ENCODE data around the gene PSMB2. TPM values are rescaled to one million over a fixed set of nuclear protein-coding genes. Genes with fewer than 3 reads are reported as not detected.

Gene PSMB2
- polyA plus RNA-seq, 3 donors, result 77.0 to 85.3 (median 77.3) TPM

DNA sequence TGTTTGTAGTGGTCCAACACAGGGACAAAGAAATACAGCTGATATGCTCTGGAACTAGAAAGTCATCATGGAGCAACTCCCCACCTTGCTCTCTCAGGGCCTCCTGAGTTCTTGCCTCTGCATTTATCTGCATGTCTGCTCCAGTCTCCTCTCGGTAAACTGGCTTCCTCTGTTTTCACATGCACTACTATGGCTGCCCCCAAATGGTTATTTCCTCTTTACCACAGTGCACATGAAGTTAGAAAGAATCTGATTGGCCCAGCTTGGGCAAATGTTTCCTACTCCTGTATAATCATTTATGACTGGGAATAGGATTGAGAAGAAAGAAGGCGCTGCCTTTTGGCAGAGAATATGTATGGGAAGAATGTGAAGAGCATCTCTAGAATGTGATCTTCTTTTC is 16.5 kb upstream of the PSMB2 start:
- no peak for DNase-seq (ENCODE audit: extremely low read depth in 1 of 11, low read depth in 9 of 11, low spot score in 4 of 11)

DNA sequence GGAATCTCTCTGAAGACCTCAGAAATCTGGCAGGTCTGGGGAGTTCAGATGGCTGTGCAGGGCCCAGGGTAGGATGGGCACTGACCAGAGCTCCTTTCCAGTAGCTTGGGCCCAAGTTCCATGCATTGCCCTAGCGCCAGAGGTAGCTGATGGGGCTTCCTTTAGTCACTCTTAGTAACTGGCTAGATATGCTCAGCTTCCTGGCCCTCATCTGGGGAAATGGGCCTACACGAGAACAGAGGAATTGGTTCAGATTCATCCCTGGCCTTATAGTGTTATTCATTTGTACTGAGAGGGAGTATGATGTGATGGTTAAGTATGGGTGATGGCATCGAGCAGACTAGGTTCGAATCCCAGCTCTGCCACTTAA is 15.5 kb upstream of the PSMB2 start:
- DNase-seq (ENCODE audit: extremely low read depth in 1 of 11, low read depth in 9 of 11, low spot score in 4 of 11), result no peak

DNA sequence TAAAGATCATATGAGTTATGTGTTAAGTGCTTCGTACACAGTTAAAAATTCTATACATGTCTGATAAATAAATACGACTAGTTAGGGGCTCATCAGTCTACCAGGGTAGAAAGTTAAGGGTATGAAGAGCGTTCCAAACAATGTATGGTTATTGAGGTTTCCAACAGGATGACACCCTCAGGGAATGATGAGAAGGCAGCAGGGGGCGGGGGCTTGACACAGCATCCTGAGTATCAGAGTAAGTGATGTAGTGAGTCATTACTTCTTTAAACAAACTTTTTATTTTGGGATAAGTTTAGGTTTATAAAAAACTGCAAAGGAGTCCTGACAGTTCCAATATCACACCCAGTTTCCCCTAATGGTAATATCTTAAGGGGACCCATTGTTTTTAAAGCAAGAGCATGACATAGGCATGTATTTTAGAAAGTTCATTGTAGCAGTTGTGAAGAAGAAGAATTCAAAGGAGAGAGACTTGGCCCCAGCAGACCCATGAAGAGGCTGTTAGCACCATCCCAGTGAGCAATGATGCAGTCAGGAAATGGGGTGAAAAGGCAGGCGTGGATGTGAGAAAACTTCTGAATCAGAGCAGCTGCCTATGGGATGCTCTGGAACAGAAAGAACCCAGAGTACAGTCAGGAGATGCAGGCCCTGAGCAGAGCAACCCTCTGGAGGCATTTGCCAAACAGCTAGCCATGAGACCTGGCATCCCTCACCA is 15.0 kb upstream of the PSMB2 start:
- DNase-seq (ENCODE audit: extremely low read depth in 1 of 11, low read depth in 9 of 11, low spot score in 4 of 11), result no peak

DNA sequence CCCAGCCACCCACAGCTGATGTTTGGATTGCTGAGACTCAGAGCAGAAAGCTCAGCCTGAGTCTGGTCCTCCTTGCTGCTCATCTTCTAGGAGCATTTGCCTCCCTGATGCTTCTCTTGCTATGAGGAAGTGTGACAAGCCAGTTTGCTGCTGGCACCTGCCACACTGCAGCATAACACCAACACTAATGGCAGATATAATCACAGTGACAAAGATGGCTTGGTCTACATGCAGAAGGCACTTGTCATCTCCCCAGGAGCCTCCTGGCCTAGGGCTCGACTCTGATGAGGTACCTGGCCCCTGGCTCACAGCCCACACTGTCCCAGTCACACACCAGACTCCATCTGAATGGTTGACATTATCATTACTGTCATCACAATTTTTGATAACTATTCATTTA is 13.9 kb upstream of the PSMB2 start:
- DNase-seq (ENCODE audit: extremely low read depth in 1 of 11, low read depth in 9 of 11, low spot score in 4 of 11), result no peak

DNA sequence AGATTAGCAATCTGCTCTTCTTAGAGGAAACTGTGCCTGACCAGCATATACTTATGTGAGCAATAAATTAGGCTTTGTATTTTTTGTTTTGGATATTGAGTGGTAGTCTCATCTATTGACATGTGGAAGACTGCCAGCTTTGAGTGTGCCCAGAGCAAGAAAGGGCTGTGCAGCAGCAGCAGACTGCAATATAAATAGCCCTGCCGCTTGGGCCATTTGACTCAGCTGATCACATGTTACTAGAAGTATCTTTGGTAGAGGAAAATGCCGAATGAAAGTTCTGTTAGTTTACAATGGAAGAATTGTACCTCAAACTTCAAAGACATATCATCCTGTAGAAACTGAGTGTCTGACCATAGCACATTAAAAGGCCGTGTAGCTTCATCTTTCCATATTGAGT is 9.1 kb upstream of the PSMB2 start:
- DNase-seq (ENCODE audit: extremely low read depth in 1 of 11, low read depth in 9 of 11, low spot score in 4 of 11), result no peak

DNA sequence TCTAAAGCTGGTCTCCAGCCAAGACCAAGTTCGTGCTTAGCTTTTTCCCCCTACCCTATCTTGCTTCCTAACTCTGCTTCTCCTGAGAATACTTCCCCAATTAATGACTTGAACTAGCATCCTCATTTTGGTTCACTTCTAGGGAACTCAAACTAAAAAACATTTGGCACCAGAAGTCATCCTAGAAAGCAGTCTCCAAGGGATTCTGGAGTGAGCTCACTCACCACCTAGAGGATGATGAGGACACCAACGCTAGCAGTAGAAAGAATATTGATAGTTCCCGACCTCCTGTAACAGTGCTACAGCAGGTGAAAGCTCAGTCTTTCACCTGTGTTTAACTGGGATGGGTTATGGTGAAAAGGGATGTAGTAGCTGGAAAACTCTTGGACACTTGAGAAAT is 4.7 kb upstream of the PSMB2 start:
- DNase-seq (ENCODE audit: extremely low read depth in 1 of 11, low read depth in 9 of 11, low spot score in 4 of 11), result no peak

DNA sequence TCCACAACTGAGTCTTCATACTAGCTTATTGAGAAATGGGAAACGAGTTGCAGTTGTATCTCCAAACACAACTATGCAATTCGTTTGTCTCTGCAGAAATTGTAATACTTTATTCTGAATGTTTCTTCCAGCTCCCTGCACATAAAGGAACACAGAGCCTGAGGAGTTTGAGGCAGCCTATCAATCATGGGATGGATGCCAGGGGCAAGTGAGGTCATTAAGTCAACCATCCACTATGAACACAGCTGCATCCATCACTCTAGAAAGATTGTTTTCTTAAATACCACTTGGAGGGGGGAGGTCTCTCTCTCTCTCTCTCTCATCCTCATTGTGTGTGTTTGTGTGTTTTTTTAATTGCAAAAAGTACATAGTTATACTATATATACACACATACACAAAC is 2.9 kb upstream of the PSMB2 start:
- no peak for DNase-seq (ENCODE audit: extremely low read depth in 1 of 11, low read depth in 9 of 11, low spot score in 4 of 11)

DNA sequence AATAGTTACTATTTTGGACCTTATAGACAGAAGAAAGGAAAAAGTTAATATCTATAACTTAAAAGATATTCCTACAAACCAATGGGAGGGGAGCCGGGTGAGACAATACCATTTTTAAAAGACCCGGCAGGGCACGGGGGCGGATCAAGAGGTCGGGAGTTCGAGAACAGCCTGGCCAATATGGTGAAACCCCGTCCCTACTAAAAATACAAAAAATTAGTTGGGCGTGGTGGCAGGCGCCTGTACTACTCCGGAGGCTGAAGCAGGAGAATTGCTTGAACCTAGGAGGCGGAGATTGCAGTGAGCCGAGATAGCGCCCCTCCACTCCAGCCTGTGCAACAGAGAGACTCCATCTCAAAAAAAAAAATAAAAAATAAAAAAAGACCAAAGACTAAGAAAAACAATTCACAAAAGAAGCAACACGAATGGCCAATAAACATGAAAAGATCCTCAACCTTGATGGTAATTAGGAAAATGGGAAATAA is 1.2 kb upstream of the PSMB2 start:
- DNase-seq (ENCODE audit: extremely low read depth in 1 of 11, low read depth in 9 of 11, low spot score in 4 of 11), result no peak

DNA sequence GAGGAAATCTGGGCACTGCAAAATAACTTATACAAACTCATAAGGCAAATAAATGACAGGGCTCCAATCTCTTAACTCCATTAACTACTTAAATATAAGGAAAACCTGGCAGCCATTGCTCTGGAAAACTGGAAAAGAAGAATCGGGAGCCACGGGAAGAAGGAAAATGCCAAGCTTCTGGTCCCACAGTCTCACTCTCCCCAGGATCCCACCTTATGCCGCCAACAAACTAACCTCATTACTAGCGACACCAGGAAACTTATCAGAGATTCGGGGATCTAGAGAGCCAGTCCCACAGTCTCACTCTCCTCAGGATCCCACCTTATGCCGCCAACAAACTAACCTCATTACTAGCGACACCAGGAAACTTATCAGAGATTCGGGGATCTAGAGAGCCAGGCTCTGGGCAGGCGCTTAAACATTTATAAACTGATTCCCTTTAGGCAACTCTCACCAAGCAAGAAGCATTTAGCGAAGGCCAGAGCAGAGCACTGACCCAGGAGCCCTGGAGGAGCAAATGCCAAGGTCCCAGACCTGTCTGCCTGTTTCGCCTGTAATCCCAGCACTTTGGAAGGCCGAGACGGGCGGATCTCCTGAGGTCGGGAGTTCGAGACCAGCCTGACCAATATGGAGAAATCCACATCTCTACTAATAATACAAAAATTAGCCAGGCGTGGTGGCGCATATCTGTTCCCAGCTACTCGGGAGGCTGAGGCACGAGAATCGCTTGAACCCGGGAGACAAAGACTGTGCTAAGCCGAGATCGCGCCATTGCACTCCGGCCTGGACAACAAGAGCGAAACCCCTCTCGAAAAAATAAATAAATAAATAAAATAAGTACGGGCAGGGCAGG is 720 bp downstream of the PSMB2 start:
- DNase-seq (ENCODE audit: extremely low read depth in 1 of 11, low read depth in 9 of 11, low spot score in 4 of 11), result no peak

DNA sequence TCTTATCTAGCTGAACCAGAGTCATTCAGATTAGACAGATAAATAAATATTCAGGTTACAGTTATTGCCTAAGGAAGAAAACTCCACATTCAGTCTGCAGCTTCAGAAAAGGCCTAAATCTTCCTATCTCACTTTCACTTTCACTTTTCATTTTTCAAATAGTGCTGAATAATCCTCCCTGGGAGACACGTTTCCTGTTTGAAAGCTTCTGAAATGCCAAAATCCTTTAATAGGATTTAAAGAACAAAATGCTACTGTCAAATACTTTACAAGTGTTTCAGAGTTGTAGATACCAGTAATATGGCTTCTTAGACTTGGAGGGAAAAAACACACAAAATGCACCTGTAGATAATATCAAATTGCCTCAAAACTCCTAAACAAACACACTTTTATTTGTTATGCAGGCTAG is 3.9 kb downstream of the PSMB2 start:
- DNase-seq (ENCODE audit: extremely low read depth in 1 of 11, low read depth in 9 of 11, low spot score in 4 of 11), result no peak

DNA sequence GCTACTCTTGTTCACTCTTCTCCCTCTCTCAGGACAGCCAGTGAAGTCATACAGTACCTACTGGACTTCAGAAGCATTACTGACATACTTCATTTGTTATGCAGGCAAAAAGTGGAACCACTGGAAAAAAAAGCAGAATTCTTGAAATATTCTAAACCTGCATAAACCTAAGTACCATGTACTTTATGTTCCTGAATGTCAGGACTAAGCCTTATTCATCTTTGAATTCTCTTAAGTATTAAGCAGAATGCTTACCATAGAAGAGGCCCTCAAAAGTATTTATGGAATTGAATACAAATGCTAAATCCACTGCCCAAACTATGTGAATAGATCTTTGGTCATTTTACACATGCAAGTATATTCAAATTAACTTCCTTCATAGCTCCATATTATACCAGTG is 7.8 kb downstream of the PSMB2 start:
- no peak for DNase-seq (ENCODE audit: extremely low read depth in 1 of 11, low read depth in 9 of 11, low spot score in 4 of 11)

DNA sequence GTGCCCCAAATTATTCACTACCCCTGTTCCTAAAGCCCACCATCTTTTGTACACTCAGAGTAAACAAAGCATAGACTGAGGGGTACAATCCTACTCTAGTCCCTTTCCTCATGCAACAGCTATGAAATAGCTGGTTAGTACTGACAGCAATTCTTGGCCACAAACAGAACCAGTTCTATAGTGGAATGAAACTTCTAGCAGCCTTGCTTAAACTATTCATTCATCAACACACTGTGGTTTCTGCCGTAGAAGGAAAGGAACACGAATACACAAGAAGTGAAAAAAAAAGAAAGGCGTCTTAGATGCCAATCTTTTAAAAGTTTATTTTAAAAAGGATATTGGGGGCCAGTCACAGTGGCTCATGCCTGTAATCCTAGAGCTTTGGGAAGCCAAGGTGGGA is 9.9 kb downstream of the PSMB2 start:
- DNase-seq (ENCODE audit: extremely low read depth in 1 of 11, low read depth in 9 of 11, low spot score in 4 of 11), result no peak

DNA sequence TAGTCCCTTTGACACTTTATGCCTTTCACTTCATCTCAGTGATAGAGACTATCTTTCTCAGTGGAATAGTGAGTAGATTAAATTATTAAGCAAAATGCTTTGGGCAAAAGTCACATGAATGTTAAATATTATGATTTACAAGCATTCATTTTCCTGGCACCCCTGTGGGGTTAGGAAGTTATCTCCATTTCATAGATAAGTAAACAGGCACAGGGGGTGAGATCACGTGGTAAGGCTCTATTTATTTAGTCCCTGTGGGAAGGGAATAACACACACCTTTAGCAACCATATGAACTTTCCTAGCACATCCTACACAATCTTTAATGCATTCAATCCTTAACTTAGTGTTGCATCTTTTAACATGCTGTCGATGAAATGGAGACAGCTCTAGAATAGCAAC is 12.3 kb downstream of the PSMB2 start:
- DNase-seq (ENCODE audit: extremely low read depth in 1 of 11, low read depth in 9 of 11, low spot score in 4 of 11), result no peak

DNA sequence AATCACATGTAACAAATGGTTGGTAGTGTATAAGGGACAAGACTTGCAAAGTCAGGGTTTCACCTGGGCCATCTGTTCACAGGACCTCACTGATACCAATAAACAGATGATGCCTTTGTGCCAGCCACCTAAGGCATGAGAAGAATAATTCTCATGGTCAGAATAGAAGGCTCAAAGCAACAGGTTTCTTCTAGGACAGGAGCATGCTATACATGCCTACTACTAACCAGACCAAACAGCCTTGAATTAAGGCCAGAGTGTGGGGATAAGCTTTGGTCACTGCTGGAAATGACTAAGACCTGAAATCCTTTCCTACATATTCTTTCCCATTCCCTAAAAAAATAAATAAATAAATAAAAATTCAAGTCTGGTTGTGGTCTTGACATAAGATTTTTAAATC is 17.5 kb downstream of the PSMB2 start:
- DNase-seq (ENCODE audit: extremely low read depth in 1 of 11, low read depth in 9 of 11, low spot score in 4 of 11), result no peak

DNA sequence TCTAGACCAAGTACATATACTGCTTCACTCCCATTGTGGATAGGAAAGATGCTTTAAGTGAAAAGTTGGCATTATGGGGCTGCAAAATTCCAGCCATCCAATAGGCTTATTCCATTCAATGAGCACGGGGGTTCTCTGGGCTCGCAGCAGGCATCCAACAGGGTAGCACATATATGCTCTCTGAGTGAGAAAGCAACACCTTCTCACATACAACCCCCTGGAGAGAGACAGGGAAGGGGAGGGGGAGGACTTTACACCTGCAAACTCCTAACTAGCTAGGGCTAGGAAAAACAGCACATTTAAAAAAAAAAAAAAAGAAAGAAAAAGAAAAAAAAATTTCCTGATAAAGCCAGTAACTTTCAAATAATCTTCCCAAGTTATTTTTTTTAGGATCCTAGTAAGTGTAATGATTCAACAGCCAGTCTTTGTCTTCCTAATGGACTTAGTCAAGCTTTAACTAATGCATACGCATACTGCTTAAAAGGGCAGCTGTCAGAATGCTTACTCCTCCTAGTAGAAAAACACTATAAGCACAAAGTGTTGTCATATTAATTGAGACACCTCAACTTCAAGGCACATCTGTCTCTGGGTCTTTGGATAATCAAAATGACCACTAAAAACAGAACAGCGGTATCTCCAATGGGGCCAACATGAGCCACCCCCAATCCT is 18.7 kb downstream of the PSMB2 start:
- DNase-seq (ENCODE audit: extremely low read depth in 1 of 11, low read depth in 9 of 11, low spot score in 4 of 11), result no peak

DNA sequence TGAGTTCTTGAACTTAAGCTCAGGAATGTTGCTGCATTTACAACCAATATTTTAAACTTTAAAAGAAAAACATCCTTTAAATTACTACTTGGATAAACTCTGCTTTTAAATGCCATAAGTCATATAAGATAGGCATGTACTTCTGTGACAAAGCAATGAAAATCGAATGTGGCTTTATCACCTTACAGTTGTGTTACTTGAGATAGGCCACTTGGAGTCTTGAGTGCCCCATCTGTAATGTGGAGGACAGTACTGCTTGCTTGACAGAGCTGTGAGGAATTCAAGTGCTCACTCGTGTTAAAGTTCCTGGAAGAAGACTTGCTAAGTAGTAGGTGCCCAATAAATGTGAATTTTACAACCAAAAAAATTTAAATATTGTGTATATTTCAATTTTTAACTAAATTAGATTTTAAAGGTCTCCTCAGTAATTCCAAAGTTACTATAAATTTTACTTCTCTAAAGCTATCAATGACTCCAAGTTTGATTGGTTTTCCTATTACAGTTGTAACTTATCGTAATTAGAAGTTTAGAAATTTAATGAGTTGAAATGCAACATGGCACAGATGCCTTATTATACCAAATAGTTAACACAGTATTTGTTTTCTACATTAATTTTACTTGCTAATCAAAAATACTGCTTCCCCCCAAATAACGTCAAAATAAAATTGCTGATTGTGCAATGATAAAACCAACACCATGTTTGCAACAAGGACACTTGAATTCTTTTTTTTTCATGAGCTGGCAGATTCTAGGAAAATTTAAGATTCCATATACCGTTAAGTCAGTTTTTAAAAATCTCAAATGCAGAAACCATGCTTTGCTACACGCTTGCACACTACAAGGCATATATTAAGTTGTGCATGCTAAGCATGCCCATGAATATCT is 21.8 kb downstream of the PSMB2 start:
- no peak for DNase-seq (ENCODE audit: extremely low read depth in 1 of 11, low read depth in 9 of 11, low spot score in 4 of 11)

DNA sequence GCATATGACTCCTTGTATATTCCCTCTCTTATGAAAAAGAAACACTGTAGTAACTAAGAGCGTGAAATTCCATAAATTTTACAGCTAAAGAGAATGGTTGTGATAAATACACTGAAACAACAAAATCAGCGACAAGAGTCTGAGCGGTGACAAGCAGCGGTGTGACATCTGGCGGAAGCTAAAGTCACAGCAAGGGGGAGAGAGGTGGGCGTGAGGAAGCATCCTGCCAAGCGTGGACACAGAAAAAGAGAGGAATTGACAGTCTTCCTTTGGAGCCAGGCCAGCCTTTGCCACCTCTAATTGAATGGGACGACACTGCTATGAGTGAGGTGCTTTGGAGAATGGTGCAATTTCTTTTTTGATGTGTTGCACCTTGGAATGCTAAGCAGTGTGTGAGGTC is 25.9 kb downstream of the PSMB2 start:
- no peak for DNase-seq (ENCODE audit: extremely low read depth in 1 of 11, low read depth in 9 of 11, low spot score in 4 of 11)

DNA sequence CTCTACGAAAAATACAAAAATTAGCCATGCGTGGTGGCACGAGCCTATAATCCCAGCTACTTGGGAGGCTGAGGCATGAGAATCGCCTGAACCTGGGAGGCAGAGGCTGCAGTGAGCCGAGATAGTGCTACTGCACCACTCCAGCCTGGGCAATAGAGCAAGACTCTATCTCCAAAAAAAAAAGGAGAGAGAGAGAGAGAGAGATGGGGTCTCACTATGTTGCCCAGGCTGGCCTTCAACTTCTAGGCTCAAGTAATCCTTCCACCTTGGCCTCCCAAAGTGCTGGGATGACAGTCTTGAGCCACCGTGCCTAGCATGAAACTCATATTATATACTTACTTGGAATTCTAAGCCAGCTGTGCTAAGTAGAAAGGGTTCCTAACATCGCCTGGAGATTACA is 29.7 kb downstream of the PSMB2 start:
- no peak for DNase-seq (ENCODE audit: extremely low read depth in 1 of 11, low read depth in 9 of 11, low spot score in 4 of 11)

DNA sequence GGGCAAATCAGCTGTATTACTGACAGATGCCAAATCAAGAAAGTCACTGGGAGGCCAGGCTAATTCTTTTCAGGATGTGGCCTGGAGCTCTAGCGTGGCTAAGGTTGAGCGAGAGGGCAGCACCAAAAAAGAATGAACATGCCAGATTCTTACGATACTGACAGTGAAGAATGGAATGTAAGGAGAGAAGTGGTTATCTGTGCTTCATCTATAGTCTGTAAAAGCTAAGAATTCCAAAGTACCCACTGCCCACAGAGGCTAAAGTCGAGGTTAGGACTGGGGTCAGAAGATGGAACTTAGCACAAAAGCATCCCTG is 35.5 kb downstream of the PSMB2 start:
- no peak for DNase-seq (ENCODE audit: extremely low read depth in 1 of 11, low read depth in 9 of 11, low spot score in 4 of 11)
